H1 (cell line): Measurements from ENCODE around the gene CDH20. TPM values are rescaled to one million over a fixed set of nuclear protein-coding genes. Genes with fewer than 3 reads are reported as not detected.

ENCODE experiments used
- CTCF ChIA-PET: fragments of 300-600 bp; sonication (Branson Sonifier 250); formaldehyde crosslinking; loops from one replicate; lab custom pipeline; 2021; ENCODE audit not compliant: partially characterized antibody; lab: Charles Lee
- POLR2A ChIA-PET: fragments of 300-600 bp; sonication (Branson Sonifier 250); formaldehyde crosslinking; loops from one replicate; lab custom pipeline; 2021; ENCODE audit warnings: inconsistent platforms; ENCODE audit not compliant: partially characterized antibody; lab: Charles Lee
- DNase-seq, 2 experiments: peaks; one replicate each; pipeline versions ENCODE4 v3.0.0 to v3.0.0-alpha.2; 2010 to 2022; ENCODE audit warnings: low spot score in 2 of 2, low read depth in 1 of 2, mixed read lengths in 1 of 2
- FAIRE-seq: peaks from 2 replicates; lab custom pipeline; 2011; peaks lifted over from hg19 to GRCh38; lab: Jason Lieb, UNC
- H2AFZ ChIP-seq: 2 replicates; pipeline ENCODE4 v1.8.1; 2012; ENCODE audit warnings: low read length, inconsistent platforms
- H2AK5ac ChIP-seq: 2 replicates; pipeline ENCODE4 v1.6.1; 2013; ENCODE audit warnings: low read depth, low read length
- H2BK120ac ChIP-seq: replicated peaks from 2 replicates; pipeline ENCODE3; 2013; ENCODE audit warnings: low read depth, low read length, inconsistent platforms
- H2BK12ac ChIP-seq: 2 replicates; pipeline ENCODE4 v1.6.1; 2013; ENCODE audit warnings: low read depth, low read length
- H2BK15ac ChIP-seq: 2 replicates; pipeline ENCODE4 v1.6.1; 2013; ENCODE audit warnings: low read length
- H2BK20ac ChIP-seq: 2 replicates; pipeline ENCODE4 v1.6.1; 2013; ENCODE audit warnings: low read length
- H2BK5ac ChIP-seq: 2 replicates; pipeline ENCODE4 v1.6.1; 2013; ENCODE audit warnings: low read depth, low read length
- H3K14ac ChIP-seq: 2 replicates; pipeline ENCODE4 v1.6.1; 2013; ENCODE audit warnings: inconsistent platforms; ENCODE audit not compliant: insufficient read length
- H3K18ac ChIP-seq: 2 replicates; pipeline ENCODE4 v1.6.1; 2013; ENCODE audit warnings: low read length; ENCODE audit errors: extremely low read depth
- H3K23ac ChIP-seq: 2 replicates; pipeline ENCODE4 v1.6.1; 2013; ENCODE audit warnings: inconsistent platforms; ENCODE audit not compliant: insufficient read length
- H3K23me2 ChIP-seq: 2 replicates; pipeline ENCODE4 v1.6.1; 2013; ENCODE audit warnings: low read depth, low read length
- H3K27ac ChIP-seq: 2 replicates; pipeline ENCODE4 v1.6.1; 2011; ENCODE audit warnings: low read depth, low read length, inconsistent platforms
- H3K27me3 ChIP-seq, 4 experiments: replicated peaks in 1 of 4; 1 replicate in 1 of 4; 2 replicates in 3 of 4; pipeline versions ENCODE4 v1.6.1 to v1.8.1; 2011 to 2013; ENCODE audit warnings: low read length in 3 of 4, mild to moderate bottlenecking in 3 of 4, inconsistent platforms in 2 of 4, mixed read lengths in 2 of 4, moderate library complexity in 1 of 4; ENCODE audit not compliant: control insufficient read depth in 3 of 4, insufficient read depth in 3 of 4; ENCODE audit errors: extremely low read depth in 1 of 4
- H3K36me3 ChIP-seq, 4 experiments: 2 replicates each; pipeline versions ENCODE4 v1.6.1 to v1.8.1; 2011 to 2013; ENCODE audit warnings: mild to moderate bottlenecking in 4 of 4, low read length in 3 of 4, moderate library complexity in 2 of 4, control low read depth in 1 of 4, inconsistent platforms in 1 of 4; ENCODE audit not compliant: insufficient read depth in 4 of 4, control insufficient read depth in 2 of 4
- H3K4ac ChIP-seq: replicated peaks from 2 replicates; pipeline ENCODE3; 2013; ENCODE audit warnings: low read length, low read depth, mixed read lengths, inconsistent platforms; ENCODE audit not compliant: insufficient read length
- H3K4me1 ChIP-seq, 4 experiments: replicated peaks in 1 of 4; 1 replicate in 1 of 4; 2 replicates in 3 of 4; pipeline versions ENCODE4 v1.6.1 to v1.8.1; 2011 to 2013; ENCODE audit warnings: low read length in 3 of 4, inconsistent platforms in 2 of 4, mixed read lengths in 1 of 4; ENCODE audit not compliant: insufficient read depth in 4 of 4, control insufficient read depth in 3 of 4
- H3K4me2 ChIP-seq, 2 experiments: 2 replicates each; pipeline versions ENCODE4 v1.6.1 to v1.8.1; 2011 to 2013; ENCODE audit warnings: low read depth in 2 of 2, low read length in 2 of 2, control low read depth in 1 of 2, inconsistent platforms in 1 of 2, mild to moderate bottlenecking in 1 of 2; ENCODE audit not compliant: insufficient read depth in 1 of 2
- H3K4me3 ChIP-seq, 4 experiments: fragments of 200-600, 300-600 bp in 1 of 4; sonication (generic), shearing (Covaris generic), sonication (Bioruptor Twin) in 1 of 4; 2 replicates each; pipeline versions ENCODE4 v1.5.1 to v1.8.1; 2011 to 2016; ENCODE audit warnings: low read length in 4 of 4, low read depth in 3 of 4, control low read depth in 2 of 4, inconsistent platforms in 2 of 4, mild to moderate bottlenecking in 2 of 4, mixed read lengths in 1 of 4, moderate library complexity in 1 of 4; ENCODE audit not compliant: insufficient read depth in 2 of 4; ENCODE audit errors: extremely low read depth in 1 of 4
- H3K56ac ChIP-seq: replicated peaks from 2 replicates; pipeline ENCODE3; 2013; ENCODE audit warnings: low read depth, mild to moderate bottlenecking, mixed read lengths, low read length, inconsistent platforms; ENCODE audit not compliant: insufficient read length
- H3K79me1 ChIP-seq: 2 replicates; pipeline ENCODE4 v1.6.1; 2013; ENCODE audit warnings: low read depth, low read length, control low read depth
- H3K79me2 ChIP-seq, 2 experiments: 2 replicates each; pipeline versions ENCODE4 v1.6.1 to v1.8.1; 2012 to 2013; ENCODE audit warnings: low read length in 2 of 2, mild to moderate bottlenecking in 2 of 2, inconsistent platforms in 1 of 2; ENCODE audit not compliant: insufficient read depth in 2 of 2, control insufficient read depth in 1 of 2
- H3K9ac ChIP-seq, 4 experiments: replicated peaks in 1 of 4; 1 replicate in 1 of 4; 2 replicates in 3 of 4; pipeline versions ENCODE4 v1.6.1 to v1.8.1; 2011 to 2013; ENCODE audit warnings: low read depth in 3 of 4, low read length in 3 of 4, control low read depth in 2 of 4, mild to moderate bottlenecking in 2 of 4, moderate library complexity in 2 of 4, inconsistent platforms in 1 of 4; ENCODE audit errors: extremely low read depth in 1 of 4
- H3K9me3 ChIP-seq, 2 experiments: 2 replicates each; pipeline versions ENCODE4 v1.6.1 to v1.8.1; 2012 to 2013; ENCODE audit warnings: mild to moderate bottlenecking in 2 of 2, moderate library complexity in 2 of 2, control low read depth in 1 of 2, inconsistent platforms in 1 of 2, low read depth in 1 of 2, low read length in 1 of 2, mixed read lengths in 1 of 2; ENCODE audit not compliant: insufficient read depth in 2 of 2
- H4K20me1 ChIP-seq, 2 experiments: replicated peaks in 1 of 2; 2 replicates each; pipeline versions ENCODE3 to v1.8.1; 2011 to 2013; ENCODE audit warnings: inconsistent platforms in 2 of 2, low read length in 2 of 2, mild to moderate bottlenecking in 1 of 2; ENCODE audit not compliant: insufficient read depth in 2 of 2, control insufficient read depth in 1 of 2
- H4K5ac ChIP-seq: 2 replicates; pipeline ENCODE4 v1.6.1; 2013; ENCODE audit warnings: low read length, low read depth, mixed read lengths, inconsistent platforms; ENCODE audit not compliant: insufficient read length
- H4K8ac ChIP-seq: 2 replicates; pipeline ENCODE4 v1.8.0; 2013; ENCODE audit warnings: mild to moderate bottlenecking, moderate library complexity, low read length, inconsistent platforms; ENCODE audit not compliant: insufficient read depth; ENCODE audit errors: extremely low read depth
- H4K91ac ChIP-seq: replicated peaks from 2 replicates; pipeline ENCODE3; 2013; ENCODE audit warnings: low read length, mixed read lengths, inconsistent platforms; ENCODE audit not compliant: insufficient read length
- CBX8 ChIP-seq: fragments of 300-800, 300-1000 bp; sonication (generic); IDR thresholded peaks from 2 replicates; pipeline ENCODE4 v1.7.1; 2016; ENCODE audit warnings: low read depth, low read length, borderline replicate concordance
- EP300 ChIP-seq, 2 experiments: IDR thresholded peaks; 1 replicate in 1 of 2; 2 replicates in 1 of 2; pipeline ENCODE4 v1.6.1; 2011 to 2012; ENCODE audit warnings: low read depth in 2 of 2, low read length in 2 of 2, mild to moderate bottlenecking in 2 of 2, borderline replicate concordance in 1 of 2, inconsistent platforms in 1 of 2, moderate library complexity in 1 of 2
- FOSL1 ChIP-seq: IDR thresholded peaks from 2 replicates; pipeline ENCODE4 v1.6.1; 2011; ENCODE audit warnings: mild to moderate bottlenecking, low read depth, low read length, moderate library complexity; ENCODE audit not compliant: insufficient read depth
- GTF2F1 ChIP-seq: IDR thresholded peaks from 2 replicates; pipeline ENCODE4 v1.6.1; 2012; ENCODE audit warnings: low read depth, low read length, improper control_type of control experiment, borderline replicate concordance
- HDAC2 ChIP-seq, 2 experiments: fragments of 300-600 bp in 1 of 2; sonication (generic) in 1 of 2; IDR thresholded peaks; 2 replicates each; pipeline ENCODE4 v1.6.1; 2011 to 2012; ENCODE audit warnings: low read depth in 2 of 2, low read length in 2 of 2, mild to moderate bottlenecking in 2 of 2, moderate library complexity in 2 of 2, borderline replicate concordance in 1 of 2, inconsistent platforms in 1 of 2
- JUN ChIP-seq: IDR thresholded peaks from 2 replicates; pipeline ENCODE4 v1.6.1; 2011; ENCODE audit warnings: low read depth, mild to moderate bottlenecking, improper control_type of control experiment, low read length
- NANOG ChIP-seq: IDR thresholded peaks from 2 replicates; pipeline ENCODE4 v1.6.1; 2011; ENCODE audit warnings: low read length, low read depth, mild to moderate bottlenecking, inconsistent platforms; ENCODE audit not compliant: insufficient read depth, poor library complexity, severe bottlenecking
- PHF8 ChIP-seq: fragments of 200-600 bp; sonication (generic); conservative IDR thresholded peaks from 2 replicates; pipeline ENCODE4 v1.7.1; 2012; ENCODE audit warnings: low read depth, mild to moderate bottlenecking, inconsistent platforms, low read length, moderate library complexity
- RAD21 ChIP-seq, 2 experiments: IDR thresholded peaks in 1 of 2; conservative IDR thresholded peaks in 1 of 2; 2 replicates each; pipeline ENCODE4 v1.6.1; 2011; ENCODE audit warnings: low read depth in 2 of 2, low read length in 2 of 2, improper control_type of control experiment in 1 of 2, inconsistent platforms in 1 of 2, mild to moderate bottlenecking in 1 of 2, moderate library complexity in 1 of 2
- SIRT6 ChIP-seq: IDR thresholded peaks from one replicate; pipeline ENCODE4 v1.7.1; 2012; ENCODE audit warnings: low read length, inconsistent platforms
- SUZ12 ChIP-seq: fragments of 200-600 bp; sonication (generic); IDR thresholded peaks from 2 replicates; pipeline ENCODE4 v1.6.1; 2012; ENCODE audit warnings: mild to moderate bottlenecking, inconsistent platforms, low read length, moderate library complexity, mixed read lengths
- TAF7 ChIP-seq: optimal IDR thresholded peaks from 2 replicates; pipeline ENCODE3; 2011; ENCODE audit warnings: low read depth, mild to moderate bottlenecking, inconsistent platforms, low read length, moderate library complexity, borderline replicate concordance
- YY1 ChIP-seq: IDR thresholded peaks from 2 replicates; pipeline ENCODE4 v1.6.1; 2011; ENCODE audit warnings: low read depth, mild to moderate bottlenecking, low read length
- ZNF274 ChIP-seq: IDR thresholded peaks from 2 replicates; pipeline ENCODE4 v1.7.0; 2012; ENCODE audit warnings: low read length, borderline replicate concordance; ENCODE audit errors: extremely low read depth
- WGBS, 2 experiments: shearing (Covaris generic) in 1 of 2; methylation state at CpG; one replicate each; pipeline versions ENCODE4 v1.1.6 to v1.1.7; 2013 to 2015; ENCODE audit warnings: low lambda C conversion rate in 2 of 2, mixed read lengths in 2 of 2, inconsistent platforms in 1 of 2, low coverage in 1 of 2, missing lambda C conversion rate in 1 of 2; ENCODE audit not compliant: insufficient replicate concordance in 2 of 2, insufficient coverage in 1 of 2, insufficient read length in 1 of 2; ENCODE audit errors: extremely low coverage in 1 of 2, missing lambda C conversion rate in 1 of 2; 5-methylcytosine and 5-hydroxymethylcytosine counted together
- polyA plus RNA-seq, 7 experiments: library from polyadenylated mRNA; depleted of rRNA in 3 of 7; stranded (reverse) in 5 of 7; unstranded in 2 of 7; fragments of >200 nt in 5 of 7; fragments of 200-250 nt in 2 of 7; gene quantifications; 1 replicate in 5 of 7; 2 replicates in 1 of 7; 4 replicates in 1 of 7; pipeline versions ENCODE4 v1.2.1 to v1.2.3, GENCODE V29; 2011 to 2013; ENCODE audit warnings: missing spikeins in 2 of 7, mixed read lengths in 2 of 7
- total RNA-seq: library from RNA; stranded (reverse); fragmentation: NEBNext Ultra II Directional; extraction: Animal tissue kit (Norgen Biotek cat#: 25700); gene quantifications from 2 replicates; pipeline ENCODE4 v1.2.1, GENCODE V29; 2021

The CDH20 gene
- total and polyA plus RNA-seq, 2 of the 8 experiments (the other 6 are each of a cell fraction or from before 2014, with no cell fraction given): 0.07 to 0.12 TPM

- H3K23ac ChIP-seq: no peak overlapping the region
- no peak for DNase-seq
- H3K18ac ChIP-seq: no peak overlapping the region
- FAIRE-seq: no peak
- no peak overlapping the region for H3K14ac ChIP-seq
- H3K36me3 ChIP-seq: no peaks in the 10 kb centered on the region
- H4K20me1 ChIP-seq: no peaks in the 10 kb centered on the region
- no peak overlapping the region for H2BK5ac ChIP-seq
- no peak overlapping the region for H2BK120ac ChIP-seq
- H3K79me1 ChIP-seq: no peaks in the 10 kb centered on the region
- H4K5ac ChIP-seq: no peak overlapping the region
- no peak overlapping the region for H4K91ac ChIP-seq
- H3K4me2 ChIP-seq: no peak overlapping the region
- no peak overlapping the region for H2AFZ ChIP-seq
- no peak overlapping the region for H3K56ac ChIP-seq
- no peak overlapping the region for H4K8ac ChIP-seq
- H3K9ac ChIP-seq: no peak overlapping the region
- no peak overlapping the region for H2BK12ac ChIP-seq
- no peak overlapping the region for H3K27ac ChIP-seq
- WGBS, 2 experiments: 92% methylated on average over 1 of the region's 1 CpG; no CpG with 5 or more reads in 1 of the 2 experiments
- no peak overlapping the region for H3K4me3 ChIP-seq
- no peak overlapping the region for H2BK15ac ChIP-seq
- no peak overlapping the region for H2BK20ac ChIP-seq
- H3K9me3 ChIP-seq: no peaks in the 10 kb centered on the region
- ChIA-PET CTCF (no interaction called here), POLR2A (no interaction called here)
- H3K23me2 ChIP-seq: no peaks in the 10 kb centered on the region
- no peaks in the 10 kb centered on the region for H3K27me3 ChIP-seq
- H3K79me2 ChIP-seq: no peaks in the 10 kb centered on the region
- no peak overlapping the region for H3K4ac ChIP-seq
- no peaks in the 10 kb centered on the region for H3K4me1 ChIP-seq
- no peak overlapping the region for H2AK5ac ChIP-seq
- TF ChIP-seq CBX8 (no peak), GTF2F1 (no peak), TAF7 (no peak), EP300 (IDR thresholded peaks at IDR 0.05; ENCODE audit: borderline replicate concordance in 1 of 2, low read depth in 2 of 2, low read length in 2 of 2) (no peak), JUN (no peak), NANOG (no peak), RAD21 (IDR thresholded peaks at IDR 0.05 in 1 of 2, conservative IDR thresholded peaks at IDR 0.05 in 1 of 2; ENCODE audit: low read depth in 2 of 2, low read length in 2 of 2) (no peak), HDAC2 (IDR thresholded peaks at IDR 0.05; ENCODE audit: borderline replicate concordance in 1 of 2, low read depth in 2 of 2, low read length in 2 of 2) (no peak), FOSL1 (no peak), PHF8 (no peak), SUZ12 (no peak), SIRT6 (no peak), YY1 (no peak), ZNF274 (no peak)
These were observed 38.1 kb upstream of the CDH20 start for GRCh38 chr18:61295153-61295552.
